Measurements from ENCODE around the gene EPX.

GRCh38 chr17:58204796-58205195, 12.3 kb downstream of the EPX start:
- TF ChIP-seq POLR2A (IDR thresholded peaks at IDR 0.05; ENCODE audit: low read length) (no peak), GATA1 (IDR thresholded peaks at IDR 0.05; ENCODE audit: low read depth, low read length) (no peak)
